ENCODE data around the gene NUMB.

DNA sequence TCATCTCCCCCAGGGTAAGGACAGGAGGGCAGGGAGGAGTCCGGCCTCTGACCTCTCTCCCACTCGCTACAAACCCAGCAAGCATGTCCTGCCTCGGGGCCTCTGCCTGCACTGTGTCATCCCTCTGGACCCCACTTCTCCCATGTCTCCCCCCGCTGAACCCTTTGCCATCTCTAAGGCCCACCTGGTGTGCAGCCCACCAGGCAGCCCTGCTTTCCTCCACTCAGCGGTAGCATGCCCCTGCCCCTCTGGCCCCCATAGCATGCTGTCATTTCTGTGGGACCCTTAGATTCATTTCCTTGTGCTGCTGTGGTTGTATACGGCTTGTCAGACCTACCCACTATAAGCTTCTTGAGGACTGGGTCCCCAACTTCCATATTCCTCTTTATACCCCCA lies 203.3 kb downstream of the NUMB start:
- TF ChIP-seq TAF1 (conservative IDR thresholded peaks at IDR 0.05) = no peak
- TF ChIP-seq, protein P1, sequence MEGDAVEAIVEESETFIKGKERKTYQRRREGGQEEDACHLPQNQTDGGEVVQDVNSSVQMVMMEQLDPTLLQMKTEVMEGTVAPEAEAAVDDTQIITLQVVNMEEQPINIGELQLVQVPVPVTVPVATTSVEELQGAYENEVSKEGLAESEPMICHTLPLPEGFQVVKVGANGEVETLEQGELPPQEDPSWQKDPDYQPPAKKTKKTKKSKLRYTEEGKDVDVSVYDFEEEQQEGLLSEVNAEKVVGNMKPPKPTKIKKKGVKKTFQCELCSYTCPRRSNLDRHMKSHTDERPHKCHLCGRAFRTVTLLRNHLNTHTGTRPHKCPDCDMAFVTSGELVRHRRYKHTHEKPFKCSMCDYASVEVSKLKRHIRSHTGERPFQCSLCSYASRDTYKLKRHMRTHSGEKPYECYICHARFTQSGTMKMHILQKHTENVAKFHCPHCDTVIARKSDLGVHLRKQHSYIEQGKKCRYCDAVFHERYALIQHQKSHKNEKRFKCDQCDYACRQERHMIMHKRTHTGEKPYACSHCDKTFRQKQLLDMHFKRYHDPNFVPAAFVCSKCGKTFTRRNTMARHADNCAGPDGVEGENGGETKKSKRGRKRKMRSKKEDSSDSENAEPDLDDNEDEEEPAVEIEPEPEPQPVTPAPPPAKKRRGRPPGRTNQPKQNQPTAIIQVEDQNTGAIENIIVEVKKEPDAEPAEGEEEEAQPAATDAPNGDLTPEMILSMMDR (IDR thresholded peaks at IDR 0.05; ENCODE audit: low read depth, low read length, missing input control) = no peak
- TF ChIP-seq, protein P2, sequence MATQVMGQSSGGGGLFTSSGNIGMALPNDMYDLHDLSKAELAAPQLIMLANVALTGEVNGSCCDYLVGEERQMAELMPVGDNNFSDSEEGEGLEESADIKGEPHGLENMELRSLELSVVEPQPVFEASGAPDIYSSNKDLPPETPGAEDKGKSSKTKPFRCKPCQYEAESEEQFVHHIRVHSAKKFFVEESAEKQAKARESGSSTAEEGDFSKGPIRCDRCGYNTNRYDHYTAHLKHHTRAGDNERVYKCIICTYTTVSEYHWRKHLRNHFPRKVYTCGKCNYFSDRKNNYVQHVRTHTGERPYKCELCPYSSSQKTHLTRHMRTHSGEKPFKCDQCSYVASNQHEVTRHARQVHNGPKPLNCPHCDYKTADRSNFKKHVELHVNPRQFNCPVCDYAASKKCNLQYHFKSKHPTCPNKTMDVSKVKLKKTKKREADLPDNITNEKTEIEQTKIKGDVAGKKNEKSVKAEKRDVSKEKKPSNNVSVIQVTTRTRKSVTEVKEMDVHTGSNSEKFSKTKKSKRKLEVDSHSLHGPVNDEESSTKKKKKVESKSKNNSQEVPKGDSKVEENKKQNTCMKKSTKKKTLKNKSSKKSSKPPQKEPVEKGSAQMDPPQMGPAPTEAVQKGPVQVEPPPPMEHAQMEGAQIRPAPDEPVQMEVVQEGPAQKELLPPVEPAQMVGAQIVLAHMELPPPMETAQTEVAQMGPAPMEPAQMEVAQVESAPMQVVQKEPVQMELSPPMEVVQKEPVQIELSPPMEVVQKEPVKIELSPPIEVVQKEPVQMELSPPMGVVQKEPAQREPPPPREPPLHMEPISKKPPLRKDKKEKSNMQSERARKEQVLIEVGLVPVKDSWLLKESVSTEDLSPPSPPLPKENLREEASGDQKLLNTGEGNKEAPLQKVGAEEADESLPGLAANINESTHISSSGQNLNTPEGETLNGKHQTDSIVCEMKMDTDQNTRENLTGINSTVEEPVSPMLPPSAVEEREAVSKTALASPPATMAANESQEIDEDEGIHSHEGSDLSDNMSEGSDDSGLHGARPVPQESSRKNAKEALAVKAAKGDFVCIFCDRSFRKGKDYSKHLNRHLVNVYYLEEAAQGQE (IDR thresholded peaks at IDR 0.05) = no peak
- TF ChIP-seq RAD21 (IDR thresholded peaks at IDR 0.05) = no peak
- TF ChIP-seq EGR1 (IDR thresholded peaks at IDR 0.05; ENCODE audit: low read depth in 2 of 2) = no peak
- TF ChIP-seq YY1 (IDR thresholded peaks at IDR 0.05) = no peak
- TF ChIP-seq, protein P3, sequence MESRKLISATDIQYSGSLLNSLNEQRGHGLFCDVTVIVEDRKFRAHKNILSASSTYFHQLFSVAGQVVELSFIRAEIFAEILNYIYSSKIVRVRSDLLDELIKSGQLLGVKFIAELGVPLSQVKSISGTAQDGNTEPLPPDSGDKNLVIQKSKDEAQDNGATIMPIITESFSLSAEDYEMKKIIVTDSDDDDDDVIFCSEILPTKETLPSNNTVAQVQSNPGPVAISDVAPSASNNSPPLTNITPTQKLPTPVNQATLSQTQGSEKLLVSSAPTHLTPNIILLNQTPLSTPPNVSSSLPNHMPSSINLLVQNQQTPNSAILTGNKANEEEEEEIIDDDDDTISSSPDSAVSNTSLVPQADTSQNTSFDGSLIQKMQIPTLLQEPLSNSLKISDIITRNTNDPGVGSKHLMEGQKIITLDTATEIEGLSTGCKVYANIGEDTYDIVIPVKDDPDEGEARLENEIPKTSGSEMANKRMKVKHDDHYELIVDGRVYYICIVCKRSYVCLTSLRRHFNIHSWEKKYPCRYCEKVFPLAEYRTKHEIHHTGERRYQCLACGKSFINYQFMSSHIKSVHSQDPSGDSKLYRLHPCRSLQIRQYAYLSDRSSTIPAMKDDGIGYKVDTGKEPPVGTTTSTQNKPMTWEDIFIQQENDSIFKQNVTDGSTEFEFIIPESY (IDR thresholded peaks at IDR 0.05) = no peak
- TF ChIP-seq SP1 (IDR thresholded peaks at IDR 0.05) = no peak
- no peak for TF ChIP-seq HNF4G (IDR thresholded peaks at IDR 0.05)
